Esophagus mucosa (tissue), 1 donor: Measurements from ENCODE around the gene COG6. TPM values are rescaled to one million over a fixed set of nuclear protein-coding genes. Genes with fewer than 3 reads are reported as not detected.

Experiments used
- ATAC-seq: fragments of 200-7000 bp; cut with Tn5 transposase; one replicate; pipeline ENCODE4 v1.9.1; 2020
- total RNA-seq: library from RNA; stranded (reverse); gene quantifications from one replicate; pipeline ENCODE4 v1.2.4, GENCODE V29; 2023
- donor health status: DM: yes; HTN: yes; CAD: no.

Gene COG6
- total RNA-seq, 1 donor from 2014 or later = 21.8 TPM

GRCh38 chr13:39770221-39771090 is 115.0 kb downstream of the COG6 start:
- ATAC-seq = no peak

- ATAC-seq = no peak
Measured at GRCh38 chr13:39773833-39774232, 118.4 kb downstream of the COG6 start.

DNA sequence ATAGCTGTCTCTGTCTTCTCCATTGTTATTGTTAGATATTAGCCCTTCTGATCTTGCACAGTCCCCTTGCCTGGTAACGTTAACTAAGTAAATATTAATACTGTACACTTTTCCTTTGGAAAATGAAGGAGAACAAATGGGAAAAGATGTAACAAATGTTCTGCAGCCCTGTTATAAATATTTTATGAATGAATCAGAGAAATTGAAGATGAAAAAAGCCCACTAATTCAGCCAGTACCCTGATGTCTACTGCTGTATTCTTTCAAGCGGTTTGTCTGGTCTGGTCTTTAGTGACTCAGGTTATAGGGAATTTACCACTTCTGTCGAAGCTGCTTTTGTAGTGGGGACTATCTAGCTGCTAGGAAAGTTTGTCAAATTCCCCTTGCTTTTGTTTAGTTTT is 121.0 kb downstream of the COG6 start:
- no peak for ATAC-seq

DNA sequence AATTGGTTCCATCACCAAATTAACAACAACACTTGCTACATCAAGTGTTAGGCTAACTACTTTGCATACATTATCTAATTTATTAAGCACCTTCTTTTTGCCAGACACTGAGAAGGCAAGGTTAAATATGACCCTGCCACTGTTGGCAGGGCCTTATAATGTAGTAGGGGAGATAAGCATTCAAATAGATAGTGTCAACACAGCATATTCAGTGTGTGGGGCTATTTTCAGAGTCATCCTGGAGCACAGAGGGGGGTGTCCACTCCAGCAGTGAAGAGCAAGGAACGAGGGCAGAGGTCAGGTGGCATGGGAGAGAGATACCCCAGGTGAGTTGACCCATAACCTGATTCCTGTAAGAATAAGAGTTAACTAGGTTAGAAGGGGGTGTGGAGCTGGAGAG is 121.6 kb downstream of the COG6 start:
- ATAC-seq = no peak

DNA sequence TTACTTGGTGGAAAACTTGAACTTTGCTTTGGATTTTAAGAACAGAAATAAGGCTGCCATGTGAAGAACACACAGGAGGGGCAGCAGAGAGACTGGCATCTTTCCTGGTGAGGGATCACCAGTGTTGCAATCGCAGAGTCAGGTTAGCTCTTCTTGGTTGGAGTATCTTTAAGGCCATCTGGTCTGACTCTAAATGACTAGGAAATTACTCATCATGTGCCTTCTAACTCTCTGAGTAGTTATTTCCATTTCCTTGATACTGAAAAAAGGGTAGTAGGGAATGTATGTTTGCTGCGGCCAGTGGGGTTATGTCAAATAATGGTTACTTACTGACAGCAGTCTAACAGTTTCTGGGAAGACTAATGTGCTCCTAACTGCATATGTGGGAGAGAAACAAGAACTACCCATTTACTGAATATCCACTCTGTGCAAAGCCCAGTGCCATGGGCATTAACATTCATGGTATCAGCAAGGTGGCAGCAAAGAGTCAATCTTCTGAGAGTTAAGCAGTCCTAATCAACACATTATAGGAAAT is 122.1 kb downstream of the COG6 start:
- peak; percentile 96 for ATAC-seq

DNA sequence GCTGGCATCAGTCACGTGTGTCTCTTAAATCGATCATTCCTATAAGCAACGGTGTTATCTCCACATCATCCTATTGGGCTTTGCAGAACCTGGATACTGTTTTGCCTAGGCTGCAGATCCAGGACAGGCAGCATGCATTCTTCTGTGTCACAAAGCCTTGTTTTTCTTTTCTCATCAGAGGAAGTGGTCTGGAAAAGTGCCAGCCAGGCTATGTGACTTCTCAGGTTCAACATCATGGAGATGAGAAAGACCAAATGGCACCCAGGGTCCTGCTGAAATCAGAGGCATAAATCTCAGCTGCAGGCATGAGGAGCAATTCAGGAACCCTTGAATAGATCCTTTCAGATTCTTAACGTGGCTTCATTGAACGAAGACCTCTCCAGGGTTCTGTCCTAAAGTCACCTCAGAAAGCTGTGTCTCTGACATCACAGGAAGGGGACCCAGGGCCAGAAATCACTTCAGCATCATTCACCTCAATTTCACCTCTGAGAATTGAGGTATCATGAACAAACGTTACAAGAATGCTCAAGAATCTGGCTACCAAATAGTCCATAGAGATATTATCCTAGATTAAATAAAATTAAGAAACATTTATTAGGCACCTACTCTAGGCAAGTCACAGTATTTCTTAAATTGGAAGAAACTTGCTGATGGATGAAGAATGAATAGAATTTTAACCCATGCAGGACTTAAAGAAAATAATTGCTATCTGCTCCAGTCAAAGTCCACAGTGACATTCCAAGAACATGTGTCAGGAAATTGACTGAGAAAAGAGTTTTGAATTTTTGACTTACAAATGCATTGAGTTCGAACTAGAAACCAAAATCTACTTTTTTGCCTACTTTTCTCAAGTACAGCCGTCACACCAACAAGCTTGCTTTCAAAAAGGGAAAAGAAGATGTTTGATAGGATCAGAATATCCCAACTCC is 124.1 kb downstream of the COG6 start:
- no peak for ATAC-seq

GRCh38 chr13:39780711-39781110 is 125.2 kb downstream of the COG6 start:
- no peak for ATAC-seq

DNA sequence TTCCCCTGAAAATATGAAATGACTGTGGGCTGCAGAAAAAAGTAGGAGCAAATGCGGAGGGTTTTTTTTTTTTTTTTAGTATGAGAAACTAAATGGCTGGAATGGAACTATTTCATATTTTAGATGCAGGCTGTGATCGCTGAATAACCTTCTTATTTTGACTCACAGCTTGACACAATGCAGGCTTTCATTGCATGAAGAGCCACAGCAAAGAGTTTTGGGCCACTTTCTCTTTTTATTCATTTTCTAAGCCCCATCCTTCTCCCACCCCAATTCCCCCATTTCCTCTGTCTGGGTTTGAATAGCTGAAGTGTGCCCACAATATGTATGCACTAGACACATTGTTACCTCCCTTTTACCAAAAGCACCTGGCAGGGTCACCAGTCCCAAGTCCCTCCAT is 125.9 kb downstream of the COG6 start:
- ATAC-seq = no peak

DNA sequence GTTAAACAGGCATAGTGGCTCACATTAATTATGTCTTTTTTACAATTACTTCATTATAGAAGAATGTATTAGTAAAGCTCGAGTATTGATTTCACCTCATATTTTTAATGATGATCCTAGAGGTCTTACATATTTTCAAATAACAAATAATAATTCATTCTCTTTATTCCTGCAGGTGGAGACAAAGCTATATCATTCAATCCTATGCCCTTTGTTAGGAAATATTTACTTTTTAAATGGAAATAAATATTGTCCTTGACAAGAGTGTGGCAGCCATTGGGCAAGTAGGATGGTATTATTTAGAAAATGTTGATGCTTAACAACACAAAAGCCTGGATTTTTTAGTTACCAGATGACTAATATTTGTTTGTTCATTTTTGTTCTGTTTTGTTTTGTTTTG is 127.6 kb downstream of the COG6 start:
- ATAC-seq = no peak

- ATAC-seq = no peak
Measured at GRCh38 chr13:39784347-39784746, 128.9 kb downstream of the COG6 start.

- no peak for ATAC-seq
Measured at GRCh38 chr13:39786091-39786490, 130.6 kb downstream of the COG6 start.

DNA sequence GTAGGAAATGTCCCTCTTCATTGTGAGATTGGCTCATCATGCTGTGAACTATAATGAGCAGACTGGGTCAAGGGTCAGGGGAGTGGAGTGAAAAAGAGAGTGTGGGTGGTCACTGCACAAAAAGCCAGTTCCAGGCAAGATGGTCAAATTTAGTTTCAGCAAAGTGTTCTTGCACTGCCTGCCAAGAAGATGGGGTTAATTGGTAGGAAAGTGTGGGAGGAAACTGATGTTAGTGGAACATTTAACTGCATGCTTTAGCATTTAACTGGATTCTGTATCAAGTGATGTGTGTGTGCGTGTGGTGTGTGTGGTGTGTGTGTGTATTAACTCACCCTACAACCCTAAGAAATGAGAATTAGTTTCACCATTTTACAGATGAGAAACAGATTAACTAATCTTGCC is 131.6 kb downstream of the COG6 start:
- ATAC-seq = peak; percentile 28

DNA sequence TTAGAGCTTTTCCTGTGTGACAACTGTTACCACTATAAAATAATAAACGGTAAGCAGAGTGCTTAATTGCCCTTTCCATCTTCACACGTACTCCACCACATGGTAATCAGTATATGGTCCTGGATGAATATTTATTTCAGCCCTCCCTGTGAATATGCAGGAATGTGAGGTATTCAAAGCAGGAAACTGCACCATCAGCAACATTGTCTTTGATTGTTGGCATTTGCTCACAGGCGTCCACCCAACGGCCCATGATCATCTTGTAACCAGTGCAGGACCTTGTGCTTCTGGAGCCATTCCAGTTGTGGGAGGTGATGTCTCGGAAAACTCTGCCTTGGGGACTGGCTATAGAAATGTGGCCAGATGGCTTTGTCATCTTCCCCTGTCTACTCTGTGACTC is 132.6 kb downstream of the COG6 start:
- ATAC-seq = no peak

DNA sequence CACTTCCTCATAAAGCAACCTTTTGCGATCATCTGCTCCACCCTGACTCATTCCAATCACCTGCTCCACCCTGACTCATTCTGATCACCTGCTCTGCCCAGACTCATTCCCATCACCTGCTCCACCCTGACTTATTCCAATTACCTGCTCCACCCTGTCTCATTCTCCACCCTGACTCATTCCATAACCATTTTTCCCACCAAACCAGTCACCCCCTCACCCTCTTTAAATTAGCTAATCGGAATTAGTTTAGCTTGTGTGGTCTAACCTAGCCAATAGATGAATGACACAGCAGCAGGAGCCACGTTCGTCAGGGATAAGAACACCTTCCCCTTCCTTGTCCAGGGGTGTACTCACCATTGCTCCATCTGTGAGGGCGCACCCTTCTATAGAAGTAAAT is 134.0 kb downstream of the COG6 start:
- peak; percentile 71 for ATAC-seq

Other genes with a start within 250 kb of the COG6 start
- gene LHFPL6, start 52.5 kb upstream of the COG6 start, total RNA-seq = 3.3 TPM